HG03565 (cell line): ENCODE measurements around the gene SCN4A.
"Not testable (repeated sequence)": the region's sequence is repeated elsewhere in the genome, so short reads cannot be mapped to it uniquely, and the experiment has no call there.

Source experiments
- ATAC-seq: cut with Tn5 transposase; IDR thresholded peaks from one replicate; pipeline ENCODE4 v1.9.1; 2021; ENCODE audit warnings: mild to moderate bottlenecking, moderate library complexity; ENCODE audit not compliant: unreplicated experiment

The SCN4A gene

GRCh38 chr17:63889026-63889848 lies 83.5 kb downstream of the SCN4A start:
- not testable (repeated sequence) for ATAC-seq
